OCI-M1 (cell line): ENCODE measurements around the gene PPP2R2C.

Experiments
- DNase-seq: peaks from one replicate; lab custom pipeline; 2025; lab: John Stamatoyannopoulos, UW

The PPP2R2C gene

DNA sequence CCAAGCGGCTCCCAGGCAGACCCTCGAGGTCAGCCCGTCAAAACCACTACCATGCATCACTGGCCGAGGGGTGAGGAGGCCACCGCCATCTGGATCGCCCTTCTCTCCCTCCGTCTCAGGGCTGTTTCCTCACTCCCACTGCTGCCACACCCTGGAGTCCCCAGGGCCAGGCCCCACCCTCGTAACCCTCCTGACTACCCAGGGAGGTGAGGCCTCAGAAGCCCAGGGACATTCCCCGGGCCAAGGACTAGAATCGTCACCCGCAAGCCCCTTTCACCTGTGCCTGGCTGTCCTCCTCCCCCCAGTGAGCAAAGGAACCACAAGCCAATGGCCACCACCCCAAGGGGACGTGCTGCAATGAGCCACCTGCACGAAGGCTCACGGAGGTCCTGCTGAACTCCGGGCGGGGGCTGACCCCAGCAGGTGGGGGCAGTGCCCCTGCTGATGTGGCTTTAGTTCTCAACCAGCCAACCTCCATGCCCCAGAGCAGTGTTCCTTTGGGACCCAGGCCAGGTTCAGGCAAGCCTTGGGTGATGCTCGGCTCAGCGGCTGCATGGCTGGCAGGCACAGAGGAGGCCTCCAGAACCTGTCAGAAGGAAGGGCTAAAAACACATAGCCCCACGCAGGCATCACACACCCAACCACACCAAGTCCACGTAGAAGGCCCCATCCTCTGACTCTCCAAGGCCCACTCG lies 23.8 kb downstream of the PPP2R2C start:
- DNase-seq, result no peak

DNA sequence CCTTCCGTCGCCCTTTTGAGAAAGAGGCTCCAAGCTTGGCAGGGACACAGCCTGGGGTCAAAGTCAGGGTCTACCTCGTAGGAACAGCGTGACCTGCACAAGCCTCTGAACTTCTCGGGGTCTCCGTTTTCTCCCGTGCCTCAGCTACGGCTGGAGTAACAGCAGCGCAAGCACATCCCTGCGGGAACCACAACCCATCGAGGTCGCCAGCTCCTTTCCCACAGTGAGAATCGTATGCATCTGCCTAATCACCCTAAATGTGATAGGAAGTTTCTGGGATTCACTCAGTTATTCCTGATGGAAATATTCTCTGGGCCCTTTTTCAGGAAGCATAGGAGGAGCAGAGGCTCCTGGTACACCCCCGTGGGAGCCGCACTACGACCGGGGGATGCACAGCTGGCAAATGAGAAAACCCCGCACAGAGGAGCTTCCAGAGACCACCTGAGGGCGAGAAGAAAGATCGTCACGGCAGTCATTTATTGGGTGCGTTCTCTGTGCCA lies 24.7 kb downstream of the PPP2R2C start:
- no peak for DNase-seq

DNA sequence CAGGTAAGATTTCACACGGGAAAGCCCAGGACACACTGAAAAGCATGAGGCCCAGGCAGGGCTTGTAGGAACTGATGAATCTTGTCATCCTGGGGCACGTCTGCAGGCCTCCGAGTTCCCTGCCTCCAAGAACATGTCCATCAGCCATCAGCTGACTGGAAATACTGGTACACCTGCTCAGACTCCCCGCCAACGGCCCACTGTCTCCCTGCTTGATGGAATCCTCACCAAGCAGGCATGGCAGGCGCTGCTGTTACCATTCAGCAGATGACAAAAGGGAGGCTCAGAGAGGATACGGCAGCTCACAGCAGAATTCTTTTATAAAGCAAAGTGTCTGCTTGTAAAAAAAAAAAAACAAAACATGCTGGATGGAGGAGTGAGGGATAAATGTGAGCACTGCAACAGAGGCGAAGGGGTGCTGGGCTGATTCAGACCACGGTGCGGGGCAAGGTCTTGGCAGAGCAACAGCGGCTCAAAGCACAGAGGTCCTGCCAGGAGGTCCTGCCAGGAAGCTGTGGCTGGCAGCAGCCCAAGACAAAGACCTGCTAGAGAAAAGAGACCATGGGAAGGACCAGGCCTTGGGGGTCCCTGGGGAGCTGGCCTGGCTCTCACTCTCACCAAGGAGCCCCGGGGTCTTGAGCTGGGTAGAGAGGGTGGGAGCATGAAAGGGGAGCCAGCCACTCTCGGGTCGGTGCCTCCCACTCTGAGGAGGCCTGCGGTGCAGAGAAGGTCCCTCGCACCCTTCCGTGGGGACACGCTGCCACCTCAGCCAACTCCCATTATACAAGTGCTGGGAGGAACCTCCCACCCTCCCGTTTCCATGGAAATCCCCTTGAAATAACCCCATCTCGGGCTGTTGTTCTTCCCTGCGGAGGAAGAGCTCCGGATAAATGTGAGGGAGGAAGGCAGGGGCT lies 25.6 kb downstream of the PPP2R2C start:
- DNase-seq, result no peak

DNA sequence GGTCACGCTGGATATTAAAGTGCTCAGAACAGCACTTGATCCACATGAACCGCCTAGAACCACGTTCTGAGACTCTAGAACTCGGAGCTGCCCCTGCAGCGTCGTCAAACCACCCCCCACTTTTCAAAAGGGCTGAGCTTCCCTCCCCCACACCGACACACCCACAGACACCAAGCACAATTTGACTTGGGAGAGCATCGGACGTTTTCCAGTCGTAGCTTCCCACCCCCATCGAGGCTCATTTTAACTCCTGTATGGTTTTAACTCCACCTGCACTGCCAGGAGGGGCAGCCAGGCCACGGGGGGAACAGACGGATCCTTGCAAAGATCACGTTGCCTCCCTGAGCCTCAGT lies 26.3 kb downstream of the PPP2R2C start:
- DNase-seq, result no peak

DNA sequence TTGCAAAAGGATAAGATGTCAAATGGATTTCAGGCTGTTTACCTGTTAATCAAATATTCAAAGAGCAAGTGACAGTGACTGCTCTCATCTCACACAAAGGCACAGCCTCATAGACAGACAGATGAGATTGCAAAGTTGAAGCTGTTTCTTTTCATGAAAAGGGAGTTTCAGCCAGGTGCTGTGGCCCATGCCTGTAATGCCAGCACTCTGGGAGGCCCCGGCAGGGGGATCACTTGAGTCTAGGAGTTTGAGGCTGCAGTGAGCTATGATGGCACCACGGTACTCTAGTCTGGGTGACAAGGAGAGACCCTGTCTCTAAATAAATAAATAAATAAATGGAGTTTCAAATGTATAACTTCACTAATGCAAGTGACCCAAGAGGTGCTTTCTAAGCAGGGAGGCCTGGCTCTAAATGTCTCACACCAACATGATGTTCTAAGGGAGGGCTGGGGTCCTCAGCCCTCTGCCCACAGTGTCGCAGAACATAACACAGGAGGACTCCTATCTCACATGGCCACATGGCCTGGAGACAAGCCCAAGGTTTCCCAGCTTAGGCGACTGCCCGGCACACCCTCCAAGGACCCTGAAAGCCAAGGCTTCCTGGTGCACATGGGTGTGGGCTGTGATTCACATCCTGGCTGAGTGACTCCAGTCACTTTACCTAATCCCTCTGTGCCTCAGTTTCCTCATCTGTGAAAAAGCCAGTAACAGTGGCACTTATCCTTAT lies 26.8 kb downstream of the PPP2R2C start:
- no peak for DNase-seq

DNA sequence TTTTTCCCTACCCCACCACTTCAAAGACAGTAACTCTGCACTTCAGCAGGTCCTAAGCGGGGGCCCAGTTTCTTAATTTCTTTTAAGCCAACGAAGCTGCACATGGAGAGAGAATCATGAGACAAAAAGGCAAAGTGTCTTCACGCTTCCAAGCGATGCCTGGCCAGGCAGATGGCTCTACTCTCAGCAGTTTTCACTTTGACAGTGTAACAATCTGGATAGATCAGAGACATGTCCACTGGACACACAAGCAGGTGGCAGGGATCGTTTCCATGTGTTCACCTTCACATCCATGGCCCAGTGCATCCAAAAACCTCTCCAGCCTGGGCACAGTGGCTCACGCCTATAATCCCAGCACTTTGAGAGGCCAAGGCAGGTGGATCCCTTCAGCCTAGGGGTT lies 27.8 kb downstream of the PPP2R2C start:
- no peak for DNase-seq

DNA sequence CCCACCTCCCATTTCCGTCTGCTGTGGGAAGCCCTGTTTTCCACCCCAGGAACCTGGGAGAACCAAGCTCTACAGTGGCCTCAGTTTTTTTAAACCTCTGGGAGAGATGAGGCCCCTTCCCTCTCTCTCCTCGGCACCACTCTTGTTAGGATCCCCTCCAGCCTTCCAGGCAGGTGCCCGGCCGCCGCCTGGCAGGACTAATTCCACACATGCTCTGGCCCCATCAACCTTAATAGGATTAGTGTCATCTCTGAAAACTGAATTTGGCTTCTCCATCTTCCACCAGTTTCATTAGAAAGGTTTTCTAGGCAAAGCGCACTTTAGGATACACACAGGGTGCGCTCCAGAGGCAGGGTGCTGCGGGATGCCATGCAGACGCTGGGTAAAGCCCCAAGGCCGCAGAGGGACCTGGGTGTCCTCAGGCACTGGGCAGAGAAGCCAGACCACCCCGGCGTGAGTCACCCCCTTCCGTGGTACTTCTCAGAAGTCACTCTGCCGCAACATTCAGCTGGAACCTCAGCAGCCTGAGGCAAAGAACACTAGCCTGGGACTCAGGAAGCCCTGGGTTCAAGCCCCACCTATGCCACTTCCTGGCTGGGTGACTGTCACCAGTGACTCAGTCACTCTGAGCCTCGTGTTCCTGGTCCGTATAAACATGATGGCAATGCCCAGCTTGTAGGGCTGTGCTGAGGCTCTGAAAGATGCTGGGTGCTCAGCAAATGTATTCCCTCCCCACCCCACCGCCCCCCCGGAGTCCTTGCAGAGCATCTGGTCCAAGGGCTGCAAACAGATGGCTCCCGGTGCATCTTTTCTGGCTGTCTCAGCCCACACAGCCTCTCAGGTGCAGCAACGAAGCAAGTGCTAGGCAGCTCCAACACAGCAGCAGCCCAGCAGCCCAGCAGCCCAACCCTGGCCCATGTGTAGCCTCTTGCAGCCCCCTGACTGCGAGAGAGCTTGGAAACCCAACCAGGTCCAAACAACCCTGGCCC lies 29.1 kb downstream of the PPP2R2C start:
- no peak for DNase-seq

DNA sequence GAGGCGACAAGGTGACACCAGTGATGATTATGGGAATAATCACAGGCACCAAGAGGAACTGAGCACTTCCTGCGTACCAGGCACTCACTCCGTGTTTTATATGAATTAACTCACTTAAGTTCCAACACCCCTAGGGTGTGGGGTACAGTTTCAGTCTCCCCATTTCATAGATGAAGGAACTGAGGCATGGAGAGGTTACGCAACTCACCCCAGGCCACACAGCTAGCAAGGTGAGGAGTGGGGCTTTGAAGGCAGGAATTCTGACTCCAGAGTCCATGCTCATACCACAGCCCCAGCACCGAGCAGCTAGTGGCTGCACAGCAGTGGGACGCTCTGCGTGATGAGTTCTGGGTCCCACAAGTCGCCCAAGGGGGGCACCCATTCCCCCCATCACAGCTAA lies 29.9 kb downstream of the PPP2R2C start:
- no peak for DNase-seq

DNA sequence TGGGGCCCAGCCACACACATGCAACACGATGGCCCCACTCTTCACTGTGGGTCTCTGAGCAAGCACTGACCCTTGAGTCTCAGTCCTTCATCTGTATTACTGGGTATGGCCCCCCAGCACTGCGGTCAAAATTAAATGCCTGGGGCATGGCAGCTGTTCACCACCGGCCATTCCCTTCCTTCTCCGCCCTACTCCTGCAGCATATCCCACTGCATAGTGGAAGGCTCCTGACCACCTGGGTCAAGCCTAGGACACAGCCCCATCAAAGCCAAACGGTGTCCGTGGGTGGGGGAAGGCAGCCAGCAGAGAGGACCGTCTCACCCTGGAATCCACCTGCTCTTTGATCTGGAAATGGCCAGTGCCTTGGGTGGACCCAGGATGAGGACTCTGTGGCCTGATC lies 30.7 kb downstream of the PPP2R2C start:
- no peak for DNase-seq

DNA sequence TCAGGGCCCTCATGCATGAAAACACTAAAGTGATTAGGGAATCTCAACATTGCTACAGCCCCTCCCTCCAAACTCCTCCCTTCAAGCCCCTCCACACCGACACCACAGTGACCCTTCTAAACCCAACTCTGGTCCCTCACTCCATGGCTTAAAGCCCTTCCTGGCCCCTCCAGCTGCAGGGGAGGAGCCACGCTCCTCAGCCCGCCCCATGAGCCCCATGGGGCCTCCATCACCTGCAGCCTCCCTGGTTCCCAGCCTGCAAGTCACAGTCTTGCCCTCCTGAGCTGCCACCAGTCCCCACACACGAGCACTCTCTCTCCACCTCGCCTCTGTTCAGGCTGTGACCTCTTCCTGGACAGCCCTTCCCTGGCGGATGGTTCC lies 31.2 kb downstream of the PPP2R2C start:
- no peak for DNase-seq

DNA sequence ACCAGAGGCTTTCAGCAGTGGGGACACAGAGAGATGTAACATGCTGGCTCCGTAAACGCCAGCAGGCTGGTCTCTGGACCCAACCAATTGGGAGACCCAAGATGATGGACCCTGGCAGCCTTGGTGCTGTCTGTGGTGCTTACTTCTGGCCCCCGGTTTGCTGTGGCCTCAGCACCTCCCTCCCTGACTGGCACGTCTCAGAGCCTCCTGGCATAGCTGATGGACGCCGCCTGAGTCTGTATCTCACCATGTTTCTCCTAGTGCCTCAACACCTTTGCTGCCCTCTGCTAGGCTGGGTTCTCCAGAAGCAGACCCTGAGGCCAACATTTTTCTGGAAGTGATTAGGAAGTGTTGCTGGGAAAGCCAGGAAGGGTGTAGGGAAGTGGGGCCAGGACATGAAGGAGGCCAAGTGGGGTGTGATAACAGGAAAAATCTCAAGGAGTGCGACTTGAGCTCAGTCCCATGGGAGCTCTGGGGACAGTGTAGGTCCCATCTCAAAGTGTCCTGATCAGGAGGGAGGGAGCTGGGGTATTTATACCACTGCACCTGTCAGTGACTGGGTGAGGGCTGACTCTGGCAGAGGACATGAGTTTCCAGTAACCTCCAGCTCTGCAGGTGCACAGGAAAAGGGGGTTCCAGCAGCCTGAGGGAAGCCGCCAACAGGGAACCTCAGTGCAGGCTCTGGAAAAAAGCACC lies 31.8 kb downstream of the PPP2R2C start:
- DNase-seq, result no peak

DNA sequence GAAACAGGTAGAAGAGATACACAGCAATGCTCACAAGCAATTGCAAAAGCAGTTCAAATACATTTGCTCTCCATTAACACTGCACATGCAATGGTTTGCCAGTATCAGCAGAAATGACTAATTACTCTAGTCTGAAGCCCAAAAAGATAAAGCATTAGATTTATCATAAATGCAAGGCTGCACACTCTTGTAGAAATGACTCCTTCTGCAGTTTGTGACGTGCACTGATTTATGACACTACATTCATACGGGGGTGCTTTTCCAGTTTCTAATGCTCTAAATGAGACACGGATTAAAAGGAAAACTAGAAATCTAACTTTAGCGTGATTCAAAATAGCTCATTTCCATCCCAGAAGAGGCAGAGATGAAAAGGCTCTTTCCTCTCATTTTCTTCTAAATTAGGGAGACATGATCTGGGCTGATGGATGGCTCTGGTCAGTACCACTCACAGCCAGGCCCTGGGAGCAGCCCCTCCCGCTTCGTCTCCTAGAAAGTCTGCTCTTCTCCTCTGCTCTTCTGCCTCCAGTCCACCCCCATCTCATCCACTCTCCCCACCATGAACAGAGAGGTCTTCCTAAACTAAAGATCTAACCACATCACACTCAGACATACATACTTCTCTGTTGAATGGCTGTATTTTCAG lies 33.2 kb downstream of the PPP2R2C start:
- no peak for DNase-seq

DNA sequence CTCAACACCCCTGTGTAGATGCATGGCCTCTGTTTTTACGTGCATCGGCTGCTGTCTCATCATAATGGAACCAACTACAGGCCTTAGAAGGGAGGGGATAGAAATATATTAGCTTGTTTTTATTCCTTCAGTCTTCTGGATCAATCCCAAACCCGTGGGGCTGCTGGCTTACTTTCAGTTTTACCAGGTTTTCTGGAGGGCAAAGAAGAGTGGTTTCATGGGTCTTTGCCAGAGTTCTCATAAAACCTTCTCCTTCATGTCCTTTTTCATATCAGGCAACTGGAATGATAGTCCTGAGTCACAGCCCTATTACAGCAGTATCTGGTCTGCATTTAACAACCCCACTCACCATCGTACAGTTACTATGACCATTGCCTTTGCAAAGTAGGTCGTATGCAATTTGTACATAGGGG lies 34.6 kb downstream of the PPP2R2C start:
- no peak for DNase-seq

DNA sequence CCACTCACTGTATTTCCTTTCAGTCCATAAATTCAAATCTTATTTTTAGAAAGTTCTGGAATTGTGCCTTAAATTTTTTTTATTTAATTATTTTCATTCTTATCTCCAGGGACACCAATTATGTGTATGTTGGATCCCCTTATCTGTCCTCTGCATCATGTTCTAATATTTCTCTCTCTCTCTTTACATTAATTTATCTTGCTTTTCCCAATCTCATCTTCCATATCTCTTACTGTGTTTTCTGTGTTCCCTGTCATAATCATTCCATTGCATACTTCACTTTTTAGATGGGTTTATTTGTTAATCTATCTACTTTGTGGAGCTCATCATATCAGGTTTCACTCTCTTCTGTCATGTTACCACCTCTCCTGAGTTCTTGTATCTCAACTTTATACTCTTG lies 37.4 kb downstream of the PPP2R2C start:
- no peak for DNase-seq

DNA sequence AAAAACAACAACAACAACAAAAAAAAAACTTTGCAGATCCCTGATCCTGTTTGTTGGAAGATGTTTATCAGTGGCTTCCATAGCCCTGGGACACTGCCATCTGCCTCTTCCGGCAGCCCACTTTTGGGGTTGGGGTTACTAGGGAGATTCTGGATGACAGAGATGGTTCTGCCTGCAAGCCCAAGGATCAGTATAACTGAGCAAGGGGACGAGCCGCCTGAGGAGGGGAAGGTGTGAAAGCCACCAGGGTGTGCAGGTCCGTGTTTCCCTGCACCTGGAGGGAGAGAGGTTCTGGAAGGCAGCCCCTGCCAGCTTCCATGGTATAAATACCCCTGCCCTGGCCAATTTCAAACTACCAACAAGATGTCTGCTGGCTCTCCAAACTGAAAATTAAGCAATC lies 41.5 kb downstream of the PPP2R2C start:
- DNase-seq, result no peak

DNA sequence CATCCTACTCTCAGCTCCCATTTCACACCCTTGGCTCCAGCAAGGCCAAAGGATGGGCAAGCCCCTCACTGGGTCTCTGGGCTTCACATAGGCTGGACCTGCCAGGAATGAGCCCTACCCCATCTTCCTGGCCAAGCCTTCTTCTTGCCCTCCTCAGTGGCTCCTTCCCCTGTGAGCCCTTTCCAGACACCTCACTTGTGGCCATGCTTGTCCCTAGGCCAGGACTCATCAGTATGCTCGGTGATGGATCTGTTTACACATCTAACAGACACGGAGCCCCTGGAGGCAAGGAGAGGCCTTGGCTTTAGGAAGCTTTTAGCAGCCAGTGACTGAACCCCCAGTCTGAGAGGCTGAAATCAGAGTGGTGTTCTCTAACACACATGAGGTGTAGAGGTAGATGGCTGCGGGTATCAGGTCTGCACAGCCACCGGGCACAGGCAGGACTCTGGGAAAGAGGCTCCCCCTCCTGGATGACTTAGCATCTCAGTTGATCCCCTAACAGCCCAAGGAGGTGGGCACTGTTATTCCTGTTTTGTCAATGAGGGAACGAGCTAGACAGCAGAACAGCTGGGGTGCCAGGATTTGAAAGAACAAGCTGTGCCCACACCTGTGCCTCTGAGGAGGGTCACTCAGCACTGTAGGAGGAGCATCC lies 44.8 kb downstream of the PPP2R2C start:
- DNase-seq, result no peak

DNA sequence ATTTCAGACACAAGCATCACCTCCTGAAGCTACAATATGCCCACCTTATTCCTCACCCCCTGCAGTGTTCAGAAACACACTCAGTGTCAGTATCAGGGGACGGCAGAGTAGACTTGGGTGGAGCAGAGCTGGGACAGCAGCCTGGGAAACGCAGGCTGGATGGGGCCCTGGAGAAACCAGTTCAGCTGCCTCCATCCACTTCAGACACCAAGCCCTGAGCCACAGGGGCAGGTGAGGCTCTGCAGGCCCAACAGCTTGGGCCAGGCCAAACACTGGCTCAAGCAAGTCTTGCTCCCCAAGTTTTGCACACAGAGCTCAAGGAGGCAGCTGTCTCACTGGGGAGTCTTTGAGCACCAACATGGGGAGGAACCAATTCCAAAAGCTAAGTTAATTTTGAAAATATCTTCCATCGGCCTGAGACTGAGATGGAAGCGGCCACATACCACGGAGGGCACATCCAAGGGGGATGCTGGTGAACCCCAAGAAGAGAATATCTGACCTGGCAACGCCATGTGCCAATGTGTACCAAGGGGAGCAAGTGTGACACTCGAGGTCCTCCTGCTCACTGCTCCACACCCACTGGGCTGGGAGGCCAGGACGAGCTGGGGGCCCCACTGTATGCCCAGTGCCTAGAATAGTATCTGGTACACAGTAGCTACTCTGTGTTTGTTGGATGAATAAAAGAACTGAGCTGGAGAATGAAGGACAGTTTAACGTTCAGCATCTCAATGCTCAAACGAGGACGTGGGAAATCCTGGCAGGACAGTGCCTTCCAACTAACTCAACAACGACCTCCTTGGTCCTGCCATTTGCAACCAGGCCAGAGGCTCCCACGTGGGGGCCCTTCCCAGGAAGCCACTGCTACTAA lies 45.6 kb downstream of the PPP2R2C start:
- no peak for DNase-seq

DNA sequence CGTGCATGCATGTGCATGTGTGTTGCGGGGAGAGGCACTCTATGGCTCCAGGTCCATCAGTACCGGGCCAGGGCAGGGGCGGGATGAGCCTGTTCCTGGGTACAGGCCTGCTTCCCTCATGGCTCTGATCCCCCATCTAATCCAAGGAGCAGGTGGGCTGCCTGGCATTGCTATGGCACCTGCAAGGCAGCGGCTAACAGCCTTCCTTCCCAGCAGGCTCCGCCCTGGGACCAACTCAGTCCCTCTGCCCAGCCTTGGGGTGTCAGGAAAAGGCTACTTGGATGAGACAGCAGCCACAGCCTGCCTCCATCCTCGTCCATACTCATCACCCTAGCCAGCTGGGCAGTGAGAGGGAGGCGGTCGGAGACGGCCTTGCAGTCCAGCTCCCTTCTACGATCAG lies 46.5 kb downstream of the PPP2R2C start:
- DNase-seq, result no peak

DNA sequence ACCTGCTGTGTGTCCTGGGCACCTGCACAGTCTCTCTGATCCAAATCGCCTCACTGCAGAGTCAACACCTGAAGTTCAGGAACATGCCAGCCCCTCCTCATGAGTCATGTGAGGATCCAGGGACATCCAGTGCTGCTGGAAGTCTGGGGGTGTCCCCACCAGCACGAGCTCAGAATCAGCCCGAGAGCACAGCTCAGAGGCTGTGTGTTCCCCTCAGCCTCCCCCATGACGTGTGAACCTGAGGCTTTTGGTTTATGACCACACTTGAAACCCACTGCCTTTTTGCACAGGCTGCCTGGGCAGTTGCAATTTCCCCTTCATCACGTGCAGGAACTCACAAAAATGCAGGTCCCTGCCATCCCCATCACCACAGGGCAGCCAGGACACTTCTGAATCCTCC lies 47.1 kb downstream of the PPP2R2C start:
- DNase-seq, result no peak
